ENCODE data around the gene WDR35.

DNA sequence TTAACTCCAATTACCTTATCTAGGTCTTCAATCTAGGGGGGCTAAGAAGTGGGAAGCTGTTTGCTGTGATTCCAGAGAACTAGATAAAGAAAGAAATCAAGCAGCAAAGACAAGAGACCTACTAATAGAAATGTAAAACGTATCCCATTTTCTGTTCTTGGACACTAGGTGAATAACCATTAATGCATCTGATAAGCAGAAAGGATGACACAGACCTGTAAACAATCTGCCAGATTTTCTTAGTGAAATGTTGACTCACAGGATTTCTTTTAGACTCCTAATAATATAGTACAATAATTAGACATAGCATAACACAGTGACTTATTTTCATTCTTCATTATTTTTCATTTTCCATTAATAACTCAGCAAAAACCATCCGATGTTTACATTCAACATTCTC lies 1.3 kb downstream of the WDR35 start:
- no peak for TF ChIP-seq POLR2A (IDR thresholded peaks at IDR 0.05)
- TF ChIP-seq, protein P1, sequence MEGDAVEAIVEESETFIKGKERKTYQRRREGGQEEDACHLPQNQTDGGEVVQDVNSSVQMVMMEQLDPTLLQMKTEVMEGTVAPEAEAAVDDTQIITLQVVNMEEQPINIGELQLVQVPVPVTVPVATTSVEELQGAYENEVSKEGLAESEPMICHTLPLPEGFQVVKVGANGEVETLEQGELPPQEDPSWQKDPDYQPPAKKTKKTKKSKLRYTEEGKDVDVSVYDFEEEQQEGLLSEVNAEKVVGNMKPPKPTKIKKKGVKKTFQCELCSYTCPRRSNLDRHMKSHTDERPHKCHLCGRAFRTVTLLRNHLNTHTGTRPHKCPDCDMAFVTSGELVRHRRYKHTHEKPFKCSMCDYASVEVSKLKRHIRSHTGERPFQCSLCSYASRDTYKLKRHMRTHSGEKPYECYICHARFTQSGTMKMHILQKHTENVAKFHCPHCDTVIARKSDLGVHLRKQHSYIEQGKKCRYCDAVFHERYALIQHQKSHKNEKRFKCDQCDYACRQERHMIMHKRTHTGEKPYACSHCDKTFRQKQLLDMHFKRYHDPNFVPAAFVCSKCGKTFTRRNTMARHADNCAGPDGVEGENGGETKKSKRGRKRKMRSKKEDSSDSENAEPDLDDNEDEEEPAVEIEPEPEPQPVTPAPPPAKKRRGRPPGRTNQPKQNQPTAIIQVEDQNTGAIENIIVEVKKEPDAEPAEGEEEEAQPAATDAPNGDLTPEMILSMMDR (IDR thresholded peaks at IDR 0.05), result no peak
- TF ChIP-seq EP300 (IDR thresholded peaks at IDR 0.05), result no peak

All from tibial nerve (tissue), 4 donors.